Fibroblast of lung (primary cell): Measurements from ENCODE around the gene CILP. TPM values are rescaled to one million over a fixed set of nuclear protein-coding genes. Genes with fewer than 3 reads are reported as not detected.

Experiments used
- DNase-seq, 2 donors: peaks; one replicate each; pipeline versions ENCODE4 v3.0.0 to v3.0.0-alpha.2; 2010; ENCODE audit warnings: low read depth in 2 of 2
- H2AFZ ChIP-seq: 2 replicates; pipeline ENCODE4 v1.5.1; 2012; ENCODE audit warnings: low read length, control low read depth, inconsistent platforms
- H3K27ac ChIP-seq: 2 replicates; pipeline ENCODE4 v1.5.1; 2011; ENCODE audit warnings: low read length, control low read depth; ENCODE audit not compliant: insufficient read depth
- H3K27me3 ChIP-seq: 2 replicates; pipeline ENCODE4 v1.5.1; 2011; ENCODE audit warnings: mild to moderate bottlenecking, low read length; ENCODE audit not compliant: control insufficient read depth, insufficient read depth
- H3K36me3 ChIP-seq: 2 replicates; pipeline ENCODE4 v1.5.1; 2011; ENCODE audit warnings: low read length; ENCODE audit not compliant: control insufficient read depth, insufficient read depth
- H3K4me1 ChIP-seq: 2 replicates; pipeline ENCODE4 v1.5.1; 2011; ENCODE audit warnings: low read length; ENCODE audit not compliant: control insufficient read depth, insufficient read depth; ENCODE audit errors: extremely low read depth
- H3K4me2 ChIP-seq: 2 replicates; pipeline ENCODE4 v1.5.1; 2011; ENCODE audit warnings: low read length, control low read depth; ENCODE audit not compliant: insufficient read depth; ENCODE audit errors: extremely low read depth
- H3K4me3 ChIP-seq, 4 experiments: fragments of 200-600 bp in 1 of 4; sonication (generic) in 1 of 4; replicated peaks in 1 of 4; 2 replicates each; pipeline ENCODE4 v1.5.1; 2011 to 2016; ENCODE audit warnings: low read length in 4 of 4, low read depth in 3 of 4, mild to moderate bottlenecking in 3 of 4, control low read depth in 2 of 4, inconsistent platforms in 1 of 4, mixed read lengths in 1 of 4; ENCODE audit not compliant: insufficient read depth in 1 of 4; ENCODE audit errors: control extremely low read depth in 1 of 4
- H3K79me2 ChIP-seq: 2 replicates; pipeline ENCODE4 v1.5.1; 2012; ENCODE audit warnings: mild to moderate bottlenecking, low read length, inconsistent platforms; ENCODE audit not compliant: control insufficient read depth, insufficient read depth
- H3K9ac ChIP-seq: 2 replicates; pipeline ENCODE4 v1.5.1; 2011; ENCODE audit warnings: mild to moderate bottlenecking, low read length, control low read depth; ENCODE audit not compliant: insufficient read depth
- H3K9me3 ChIP-seq: 2 replicates; pipeline ENCODE4 v1.5.1; 2012; ENCODE audit warnings: low read depth, low read length; ENCODE audit not compliant: control insufficient read depth, insufficient read depth
- H4K20me1 ChIP-seq: 2 replicates; pipeline ENCODE4 v1.5.1; 2011; ENCODE audit warnings: low read length; ENCODE audit not compliant: control insufficient read depth, insufficient read depth; ENCODE audit errors: extremely low read depth
- CTCF ChIP-seq, 2 donors: IDR thresholded peaks in 1 of 2; conservative IDR thresholded peaks in 1 of 2; 1 replicate in 1 of 2; 2 replicates in 1 of 2; pipeline ENCODE4 v1.5.1; 2011 to 2012; ENCODE audit warnings: low read length in 2 of 2, control low read depth in 1 of 2, inconsistent platforms in 1 of 2, low read depth in 1 of 2, mild to moderate bottlenecking in 1 of 2
- EZH2 ChIP-seq: IDR thresholded peaks from 2 replicates; pipeline ENCODE4 v1.5.1; 2012; ENCODE audit warnings: low read length, control low read depth, mild to moderate bottlenecking; ENCODE audit errors: missing control alignments
- polyA minus RNA-seq: library from RNA; depleted of rRNA, polyadenylated mRNA; stranded (reverse); fragments of >200 nt; gene quantifications from 2 replicates; pipeline ENCODE4 v1.2.3, GENCODE V29; 2011; ENCODE audit warnings: low replicate concordance
- polyA plus RNA-seq, 2 donors: library from polyadenylated mRNA; depleted of rRNA in 1 of 2; stranded (reverse) in 1 of 2; unstranded in 1 of 2; fragments of >200 nt; gene quantifications; 2 replicates each; pipeline ENCODE4 v1.2.1, GENCODE V29; 2011 to 2012; ENCODE audit warnings: missing spikeins in 1 of 2
- total RNA-seq: library from RNA; depleted of rRNA; stranded (reverse); fragments of >200 nt; gene quantifications from 2 replicates; pipeline ENCODE4 v1.2.1, GENCODE V29; 2014

Gene CILP
- total RNA-seq (0.17 and 0.26 TPM in 2 replicates), polyA plus RNA-seq (0.06 and 0.17 TPM in 2 replicates), polyA minus RNA-seq (not detected in 2 replicates)
- polyA plus RNA-seq (2012): 0.06 and 0.10 TPM in 2 replicates

- Histone ChIP-seq H3K36me3 (no peaks in the 10 kb centered on the region), H3K9me3 (no peaks in the 10 kb centered on the region), H3K79me2 (no peaks in the 10 kb centered on the region), H3K9ac (no peak within 1 kb of the TSS), H3K27me3 (peaks cover 10% of the 10 kb centered on the region), H3K27ac (no peak within 1 kb of the TSS), H3K4me2 (no peak within 1 kb of the TSS), H3K4me3 (no peak within 1 kb of the TSS), H3K4me1 (no peaks in the 10 kb centered on the region), H2AFZ (no peak within 1 kb of the TSS), H4K20me1 (no peaks in the 10 kb centered on the region)
- no peak for DNase-seq
- TF ChIP-seq EZH2 (no peak), CTCF (conservative IDR thresholded peaks at IDR 0.05 in 1 of 2, IDR thresholded peaks at IDR 0.05 in 1 of 2; ENCODE audit: low read depth in 1 of 2, low read length in 2 of 2) (no peak)
These were observed at the start of gene CILP for GRCh38 chr15:65210770-65211481. Gene CILP (minus strand): TSS chr15:65211473. CDS start chr15:65209755, 1,718 bp downstream.

GRCh38 chr15:65260968-65261367 lies 49.7 kb upstream of the CILP start:
- TF ChIP-seq CTCF (conservative IDR thresholded peaks at IDR 0.05 in 1 of 2, IDR thresholded peaks at IDR 0.05 in 1 of 2; ENCODE audit: low read depth in 1 of 2, low read length in 2 of 2) (no peak), EZH2 (no peak)
- H3K4me1 ChIP-seq: no peaks in the 10 kb centered on the region
- H3K27me3 ChIP-seq: no peaks in the 10 kb centered on the region
- H3K79me2 ChIP-seq: no peaks in the 10 kb centered on the region
- no peaks in the 10 kb centered on the region for H3K9me3 ChIP-seq
- no peak for DNase-seq
- H3K36me3 ChIP-seq: no peaks in the 10 kb centered on the region
- H3K4me3 ChIP-seq: no peak overlapping the region
- H3K27ac ChIP-seq: no peak overlapping the region
- H3K4me2 ChIP-seq: no peak overlapping the region
- no peak overlapping the region for H2AFZ ChIP-seq
- no peaks in the 10 kb centered on the region for H4K20me1 ChIP-seq
- no peak overlapping the region for H3K9ac ChIP-seq

- Histone ChIP-seq H3K4me2 (no peak overlapping the region), H3K27me3 (no peaks in the 10 kb centered on the region), H3K9me3 (no peaks in the 10 kb centered on the region), H3K4me1 (no peaks in the 10 kb centered on the region), H4K20me1 (no peaks in the 10 kb centered on the region), H3K27ac (no peak overlapping the region), H2AFZ (no peak overlapping the region), H3K4me3 (no peak overlapping the region), H3K79me2 (no peaks in the 10 kb centered on the region), H3K36me3 (no peaks in the 10 kb centered on the region), H3K9ac (no peak overlapping the region)
- DNase-seq: peak in 1 of 2 donors; percentile 11
- TF ChIP-seq EZH2: no peak
- TF ChIP-seq CTCF (conservative IDR thresholded peaks at IDR 0.05 in 1 of 2, IDR thresholded peaks at IDR 0.05 in 1 of 2; ENCODE audit: low read depth in 1 of 2, low read length in 2 of 2): no peak
These were observed 48.1 kb upstream of the CILP start for GRCh38 chr15:65259367-65259797.
